Measurements from ENCODE around the gene DCXR. TPM values are rescaled to one million over a fixed set of nuclear protein-coding genes. Genes with fewer than 3 reads are reported as not detected.

The DCXR gene
- total RNA-seq, 2 experiments from 2014 or later, result 103 to 119 TPM

DNA sequence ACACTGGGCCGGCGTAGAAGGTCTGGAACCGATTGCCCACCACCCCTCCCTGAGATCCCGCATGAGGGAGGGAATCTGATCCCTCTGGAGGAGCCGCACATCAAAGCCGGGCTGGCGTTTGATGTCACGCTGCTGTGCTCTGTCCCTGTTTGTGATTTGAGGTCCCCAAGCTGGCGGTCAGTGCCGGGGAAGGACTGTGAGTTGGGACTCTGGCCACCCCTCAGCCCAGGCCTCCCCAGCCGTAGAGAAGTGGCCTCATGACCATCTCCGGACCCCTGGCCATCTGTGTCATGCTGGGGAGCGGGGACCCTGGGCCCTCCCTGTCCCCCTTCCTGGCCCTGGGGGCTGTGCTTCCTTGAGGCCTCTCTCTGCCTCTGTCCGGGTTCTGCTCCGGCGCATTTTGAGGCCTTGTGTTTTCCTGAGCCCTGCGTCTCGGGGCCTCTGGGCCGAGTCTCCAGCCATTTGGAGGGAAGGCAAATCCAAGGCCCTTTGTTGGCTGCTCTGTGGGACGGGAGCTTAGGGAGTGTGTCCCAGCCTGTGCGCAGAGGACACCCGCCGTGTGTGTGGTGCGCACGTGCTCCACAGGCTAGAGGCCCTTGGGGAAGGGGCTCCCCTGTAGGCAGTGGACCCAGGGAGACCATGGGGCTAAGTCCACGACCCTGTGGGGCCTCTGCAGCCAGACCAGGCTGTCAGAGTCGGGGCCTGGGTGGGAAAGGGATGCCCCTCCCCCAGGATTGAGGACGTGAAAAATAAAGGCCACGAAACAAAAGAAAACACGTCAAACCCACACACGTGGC, 45.0 kb downstream of the DCXR start:
- Mint-ChIP-seq H3K4me1 (ENCODE audit: low read depth) (peaks cover 4% of the 10 kb centered on the region), H3K27me3 (no peaks in the 10 kb centered on the region), H3K36me3 (ENCODE audit: low read depth) (peaks cover 10% of the 10 kb centered on the region), H3K27ac (no peak overlapping the region), H3K9me3 (no peaks in the 10 kb centered on the region), H3K4me3 (no peak overlapping the region)
- ChIA-PET POLR2A (no interaction called here), CTCF (no interaction called here)
- Histone ChIP-seq H3K4me3 (ENCODE audit: low read length) (no peak overlapping the region), H3K27me3 (ENCODE audit: control insufficient read depth in 1 of 2, insufficient read depth in 2 of 2, low read length in 2 of 2) (no peaks in the 10 kb centered on the region), H3K27ac (ENCODE audit: low read depth in 1 of 2, low read length in 2 of 2) (no peak overlapping the region), H3K9me3 (ENCODE audit: control insufficient read depth in 1 of 2, insufficient read depth in 1 of 2, low read length in 2 of 2) (no peaks in the 10 kb centered on the region), H3K4me1 (ENCODE audit: insufficient read depth, low read length) (no peaks in the 10 kb centered on the region), H3K36me3 (ENCODE audit: insufficient read depth, low read length) (peaks cover 3% of the 10 kb centered on the region)
- ATAC-seq (ENCODE audit: poor library complexity) (no peak), DNase-seq (no peak)
- intact Hi-C loops (cut with DNase I, micrococcal nuclease), result no loop called here
- TF ChIP-seq, protein P1, sequence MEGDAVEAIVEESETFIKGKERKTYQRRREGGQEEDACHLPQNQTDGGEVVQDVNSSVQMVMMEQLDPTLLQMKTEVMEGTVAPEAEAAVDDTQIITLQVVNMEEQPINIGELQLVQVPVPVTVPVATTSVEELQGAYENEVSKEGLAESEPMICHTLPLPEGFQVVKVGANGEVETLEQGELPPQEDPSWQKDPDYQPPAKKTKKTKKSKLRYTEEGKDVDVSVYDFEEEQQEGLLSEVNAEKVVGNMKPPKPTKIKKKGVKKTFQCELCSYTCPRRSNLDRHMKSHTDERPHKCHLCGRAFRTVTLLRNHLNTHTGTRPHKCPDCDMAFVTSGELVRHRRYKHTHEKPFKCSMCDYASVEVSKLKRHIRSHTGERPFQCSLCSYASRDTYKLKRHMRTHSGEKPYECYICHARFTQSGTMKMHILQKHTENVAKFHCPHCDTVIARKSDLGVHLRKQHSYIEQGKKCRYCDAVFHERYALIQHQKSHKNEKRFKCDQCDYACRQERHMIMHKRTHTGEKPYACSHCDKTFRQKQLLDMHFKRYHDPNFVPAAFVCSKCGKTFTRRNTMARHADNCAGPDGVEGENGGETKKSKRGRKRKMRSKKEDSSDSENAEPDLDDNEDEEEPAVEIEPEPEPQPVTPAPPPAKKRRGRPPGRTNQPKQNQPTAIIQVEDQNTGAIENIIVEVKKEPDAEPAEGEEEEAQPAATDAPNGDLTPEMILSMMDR (IDR thresholded peaks at IDR 0.05), result no peak

DNA sequence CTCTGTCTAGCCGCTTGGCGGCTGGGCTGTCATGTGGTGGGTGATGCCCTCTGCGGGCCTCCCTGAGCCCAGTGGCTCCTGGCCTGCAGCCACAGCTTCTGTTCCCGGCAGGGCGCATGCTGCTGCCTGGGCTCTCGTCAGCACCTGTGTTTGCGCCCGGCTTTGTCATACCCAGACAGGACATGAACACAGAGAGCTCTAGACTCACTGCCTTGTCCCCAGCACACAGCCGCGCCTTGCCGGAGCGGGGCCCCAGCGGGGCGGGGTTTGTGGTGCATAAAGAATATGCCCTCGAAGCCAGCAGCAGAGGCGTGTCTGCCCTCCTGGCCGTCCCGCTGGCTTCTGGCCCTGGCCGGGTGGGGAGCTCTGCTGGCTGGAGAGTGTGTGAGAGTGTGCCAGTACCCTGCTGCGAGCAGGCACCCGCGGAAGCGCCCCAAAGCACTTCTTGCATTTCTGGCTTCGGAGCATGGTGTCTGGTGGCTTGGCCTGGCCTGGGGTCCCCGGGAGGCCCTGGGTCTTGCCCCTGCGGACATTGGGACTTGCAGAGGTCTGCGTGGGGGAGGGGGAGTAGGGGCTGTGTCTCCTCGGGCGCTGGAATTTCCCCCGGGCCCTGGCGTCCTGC, 45.7 kb downstream of the DCXR start:
- intact Hi-C loops (cut with DNase I, micrococcal nuclease), result no loop called here
- peaks cover 5% of the 10 kb centered on the region for H3K36me3 Mint-ChIP-seq (ENCODE audit: low read depth)
- H3K9me3 ChIP-seq (ENCODE audit: control insufficient read depth in 1 of 2, insufficient read depth in 1 of 2, low read length in 2 of 2), result no peaks in the 10 kb centered on the region
- no peaks in the 10 kb centered on the region for H3K27me3 Mint-ChIP-seq
- H3K27me3 ChIP-seq (ENCODE audit: control insufficient read depth in 1 of 2, insufficient read depth in 2 of 2, low read length in 2 of 2), result no peaks in the 10 kb centered on the region
- H3K4me1 Mint-ChIP-seq (ENCODE audit: low read depth), result peaks cover 4% of the 10 kb centered on the region
- H3K4me3 Mint-ChIP-seq, result no peak overlapping the region
- H3K9me3 Mint-ChIP-seq, result no peaks in the 10 kb centered on the region
- CTCF ChIA-PET, result no interaction called here
- no peak overlapping the region for H3K27ac ChIP-seq (ENCODE audit: low read depth in 1 of 2, low read length in 2 of 2)
- DNase-seq (no peak), ATAC-seq (ENCODE audit: poor library complexity) (no peak)
- no peak overlapping the region for H3K27ac Mint-ChIP-seq
- H3K36me3 ChIP-seq (ENCODE audit: insufficient read depth, low read length), result peaks cover 5% of the 10 kb centered on the region
- no peak overlapping the region for H3K4me3 ChIP-seq (ENCODE audit: low read length)
- POLR2A ChIA-PET, result no interaction called here
- H3K4me1 ChIP-seq (ENCODE audit: insufficient read depth, low read length), result no peaks in the 10 kb centered on the region
- TF ChIP-seq, protein P1 (IDR thresholded peaks at IDR 0.05), result no peak

DNA sequence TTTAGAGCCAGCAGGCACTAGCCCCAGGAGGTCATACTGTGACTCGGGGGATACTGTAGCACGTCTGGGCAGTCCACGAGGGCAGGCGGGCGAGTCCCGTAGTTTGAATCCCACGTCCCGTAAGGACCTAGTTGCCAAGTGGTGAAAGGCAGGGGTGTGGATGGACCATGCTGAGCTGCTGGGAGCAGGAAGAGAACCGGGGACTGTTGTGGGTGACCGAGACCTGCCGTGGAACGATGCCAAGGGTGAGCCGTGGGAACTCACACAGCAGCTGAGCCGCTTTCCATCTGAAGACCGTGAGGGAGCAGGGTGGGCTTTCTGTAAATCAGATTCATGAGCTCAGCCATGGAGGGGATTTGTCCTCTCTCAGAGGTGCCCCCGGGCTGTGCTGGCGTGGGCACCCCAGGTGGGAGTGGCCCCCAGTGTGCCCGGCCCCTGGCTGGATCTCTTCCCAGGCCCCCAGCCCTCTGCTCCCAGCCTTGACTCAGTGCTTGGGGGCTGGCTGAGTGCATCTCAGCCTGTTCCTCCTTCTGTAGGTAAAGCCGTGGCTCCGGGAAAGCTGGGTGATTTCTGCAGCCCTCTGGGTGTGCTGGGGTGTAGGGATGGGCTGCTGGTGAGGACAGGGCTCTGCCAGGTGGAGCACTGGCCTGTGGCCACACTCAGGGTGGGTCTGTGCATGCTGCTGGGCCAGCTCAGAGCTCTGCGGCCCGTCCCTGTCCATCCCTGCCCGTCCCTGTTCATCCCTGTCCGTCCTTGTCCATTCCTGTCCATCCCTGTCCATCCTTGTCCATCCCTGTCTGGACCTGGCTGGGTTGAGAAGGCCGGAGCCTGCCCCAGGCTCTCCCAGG, 46.4 kb downstream of the DCXR start:
- Mint-ChIP-seq H3K4me1 (ENCODE audit: low read depth) (peaks cover 4% of the 10 kb centered on the region), H3K9me3 (no peaks in the 10 kb centered on the region), H3K27ac (no peak overlapping the region), H3K27me3 (no peaks in the 10 kb centered on the region), H3K36me3 (ENCODE audit: low read depth) (peaks cover 5% of the 10 kb centered on the region), H3K4me3 (no peak overlapping the region)
- ATAC-seq (ENCODE audit: poor library complexity) (no peak), DNase-seq (no peak)
- no peak overlapping the region for H3K27ac ChIP-seq (ENCODE audit: low read depth in 1 of 2, low read length in 2 of 2)
- POLR2A ChIA-PET, result no interaction called here
- no peaks in the 10 kb centered on the region for H3K9me3 ChIP-seq (ENCODE audit: control insufficient read depth in 1 of 2, insufficient read depth in 1 of 2, low read length in 2 of 2)
- TF ChIP-seq, protein P1 (IDR thresholded peaks at IDR 0.05), result no peak
- H3K36me3 ChIP-seq (ENCODE audit: insufficient read depth, low read length), result peaks cover 12% of the 10 kb centered on the region
- CTCF ChIA-PET, result no interaction called here
- no peaks in the 10 kb centered on the region for H3K4me1 ChIP-seq (ENCODE audit: insufficient read depth, low read length)
- no peak overlapping the region for H3K4me3 ChIP-seq (ENCODE audit: low read length)
- no peaks in the 10 kb centered on the region for H3K27me3 ChIP-seq (ENCODE audit: control insufficient read depth in 1 of 2, insufficient read depth in 2 of 2, low read length in 2 of 2)
- intact Hi-C loops (cut with DNase I, micrococcal nuclease), result no loop called here
